HepG2 (cell line): Measurements from ENCODE around the gene ZNF547. TPM values are rescaled to one million over a fixed set of nuclear protein-coding genes. Genes with fewer than 3 reads are reported as not detected.

Experiments
- DPF2 ChIP-seq: sonication (generic); formaldehyde crosslinking; IDR thresholded peaks from 2 replicates; pipeline ENCODE4 v1.4.0; 2020; ENCODE audit warnings: mild to moderate bottlenecking, low read depth, missing genetic modification reagents, borderline replicate concordance
- HIVEP1 ChIP-seq: sonication (generic); formaldehyde crosslinking; IDR thresholded peaks from 2 replicates; pipeline ENCODE4 v1.4.0; 2020; ENCODE audit warnings: mild to moderate bottlenecking, missing genetic modification reagents
- HMG20A ChIP-seq: IDR thresholded peaks from 2 replicates; pipeline ENCODE4 v1.6.1; 2016; ENCODE audit warnings: borderline replicate concordance
- KDM1A ChIP-seq: IDR thresholded peaks from 2 replicates; pipeline ENCODE4 v1.6.1; 2016; ENCODE audit warnings: missing compliant biosample characterization
- NFKB2 ChIP-seq: sonication (generic); formaldehyde crosslinking; IDR thresholded peaks from 2 replicates; pipeline ENCODE4 v1.4.0; 2020; ENCODE audit warnings: missing genetic modification reagents, borderline replicate concordance
- REXO4 ChIP-seq: sonication (generic); formaldehyde crosslinking; IDR thresholded peaks from 2 replicates; pipeline ENCODE4 v1.8.0; 2022; ENCODE audit warnings: missing genetic modification reagents, mild to moderate bottlenecking, borderline replicate concordance
- SIX4 ChIP-seq: sonication (generic); formaldehyde crosslinking; IDR thresholded peaks from 2 replicates; pipeline ENCODE4 v1.4.0; 2020; ENCODE audit warnings: missing genetic modification reagents
- SOX6 ChIP-seq, 2 experiments: fragments of 450-650 bp in 1 of 2; sonication (generic) in 1 of 2; formaldehyde crosslinking in 1 of 2; IDR thresholded peaks; 2 replicates each; pipeline versions ENCODE4 v1.4.0 to v1.6.1; 2017 to 2020; ENCODE audit warnings: antibody characterized with exemption in 1 of 2, mild to moderate bottlenecking in 1 of 2, missing genetic modification reagents in 1 of 2
- SP140L ChIP-seq: sonication (generic); formaldehyde crosslinking; IDR thresholded peaks from 2 replicates; pipeline ENCODE4 v1.4.0; 2020; ENCODE audit warnings: missing genetic modification reagents, borderline replicate concordance
- ZFAT ChIP-seq: sonication (generic); formaldehyde crosslinking; conservative IDR thresholded peaks from 2 replicates; pipeline ENCODE4 v1.8.1; 2023; ENCODE audit warnings: missing genetic modification reagents, inconsistent platforms
- ZFP41 ChIP-seq: sonication (generic); formaldehyde crosslinking; IDR thresholded peaks from 2 replicates; pipeline ENCODE4 v1.4.0; 2020; ENCODE audit warnings: mild to moderate bottlenecking, missing genetic modification reagents, borderline replicate concordance
- ZNF207 ChIP-seq: fragments of 450-650 bp; IDR thresholded peaks from 2 replicates; pipeline ENCODE4 v1.6.1; 2016; ENCODE audit warnings: antibody characterized with exemption, borderline replicate concordance
- ZNF282 ChIP-seq: fragments of 450-650 bp; IDR thresholded peaks from 2 replicates; pipeline ENCODE4 v1.6.1; 2018; ENCODE audit not compliant: partially characterized antibody
- ZNF451 ChIP-seq: sonication (generic); formaldehyde crosslinking; IDR thresholded peaks from 2 replicates; pipeline ENCODE4 v1.5.0; 2020; ENCODE audit warnings: mild to moderate bottlenecking, missing genetic modification reagents
- ZNF616 ChIP-seq: sonication (generic); formaldehyde crosslinking; IDR thresholded peaks from 2 replicates; pipeline ENCODE4 v1.5.0; 2020; ENCODE audit warnings: low read depth, mild to moderate bottlenecking, missing genetic modification reagents
- ZNF775 ChIP-seq: sonication (generic); formaldehyde crosslinking; IDR thresholded peaks from 2 replicates; pipeline ENCODE4 v1.4.0; 2020; ENCODE audit warnings: missing genetic modification reagents, mild to moderate bottlenecking, moderate library complexity, borderline replicate concordance
- polyA plus RNA-seq, 8 experiments: library from polyadenylated mRNA; depleted of rRNA in 3 of 8; stranded (reverse) in 7 of 8; unstranded in 1 of 8; fragments of >200 nt; fragmentation: Illumina TruSeq in 4 of 8; extraction: Trizol in 4 of 8; gene quantifications; 2 replicates each; pipeline versions ENCODE4 v1.2.1 to v1.2.3, GENCODE V29; 2011 to 2016; ENCODE audit warnings: low read depth in 4 of 8, missing spikeins in 1 of 8, mixed read lengths in 1 of 8; ENCODE audit not compliant: insufficient read depth in 1 of 8
- total RNA-seq, 5 experiments: library from RNA; depleted of rRNA; stranded (reverse); fragments of >200 nt; fragmentation: Illumina TruSeq; extraction: Trizol; gene quantifications; 2 replicates each; pipeline ENCODE4 v1.2.3, GENCODE V29; 2016; ENCODE audit warnings: low read depth in 1 of 5
- TF ChIP-seq, protein P1 (sequence below): sonication (generic); formaldehyde crosslinking; IDR thresholded peaks from 2 replicates; pipeline ENCODE4 v1.9.0; 2021; ENCODE audit warnings: missing genetic modification reagents, borderline replicate concordance
- TF ChIP-seq, protein P2 (sequence below): sonication (generic); formaldehyde crosslinking; IDR thresholded peaks from 2 replicates; pipeline ENCODE4 v1.4.0; 2020; ENCODE audit warnings: mild to moderate bottlenecking, missing genetic modification reagents, borderline replicate concordance
- TF ChIP-seq, protein P3 (sequence below): sonication (generic); formaldehyde crosslinking; IDR thresholded peaks from one replicate; pipeline ENCODE4 v1.5.1; 2020; ENCODE audit warnings: mild to moderate bottlenecking, missing genetic modification reagents; ENCODE audit errors: not compliant biosample characterization

ZNF547 gene
- total and polyA plus RNA-seq, 2 of the 13 experiments (the other 11 are each of a cell fraction or from before 2014, with no cell fraction given), result 2.0 to 2.6 TPM

DNA sequence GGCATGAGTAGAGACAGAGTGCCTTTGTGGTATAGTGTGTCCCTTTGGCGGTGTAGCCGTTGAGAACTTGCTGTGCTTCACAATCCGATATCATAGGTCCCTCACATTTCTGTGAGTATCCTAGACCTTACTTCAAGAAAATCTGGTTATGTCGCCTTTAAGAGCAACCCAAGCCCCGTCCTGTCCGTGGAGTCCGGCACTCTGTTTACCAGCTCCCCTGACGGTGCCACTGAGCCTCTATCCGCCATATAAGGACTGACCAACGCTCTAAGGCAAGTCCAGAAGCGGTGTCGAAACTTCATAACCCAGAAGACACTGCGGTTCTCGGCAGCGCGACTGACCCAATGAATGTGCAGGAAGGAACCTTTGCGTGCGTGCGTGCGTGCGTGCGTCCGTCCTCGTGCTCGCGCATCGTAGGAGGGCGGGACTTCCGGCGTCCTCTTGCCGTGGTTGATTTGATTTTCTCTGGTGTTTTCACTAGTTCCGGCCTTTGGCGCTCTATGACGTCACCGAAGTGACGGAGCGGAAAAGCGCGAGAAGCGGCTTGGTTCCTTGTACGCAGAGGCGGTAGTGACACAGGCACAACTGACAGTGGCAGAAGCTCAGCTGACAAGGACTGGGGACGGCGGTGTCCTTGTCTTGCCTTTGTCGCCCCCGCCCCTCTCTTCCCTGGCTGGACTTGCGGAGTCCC, at the start of gene ZNF547, which contains the start of gene TRAPPC2B (continued):
- TF ChIP-seq, protein P1, sequence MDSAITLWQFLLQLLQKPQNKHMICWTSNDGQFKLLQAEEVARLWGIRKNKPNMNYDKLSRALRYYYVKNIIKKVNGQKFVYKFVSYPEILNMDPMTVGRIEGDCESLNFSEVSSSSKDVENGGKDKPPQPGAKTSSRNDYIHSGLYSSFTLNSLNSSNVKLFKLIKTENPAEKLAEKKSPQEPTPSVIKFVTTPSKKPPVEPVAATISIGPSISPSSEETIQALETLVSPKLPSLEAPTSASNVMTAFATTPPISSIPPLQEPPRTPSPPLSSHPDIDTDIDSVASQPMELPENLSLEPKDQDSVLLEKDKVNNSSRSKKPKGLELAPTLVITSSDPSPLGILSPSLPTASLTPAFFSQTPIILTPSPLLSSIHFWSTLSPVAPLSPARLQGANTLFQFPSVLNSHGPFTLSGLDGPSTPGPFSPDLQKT (CRISPR knock-in tag), result no peak
- TF ChIP-seq SIX4 (CRISPR knock-in tag), result no peak
- no peak for TF ChIP-seq SOX6 (IDR thresholded peaks at IDR 0.05)
- no peak; the same call in none of the 2 replicates for TF ChIP-seq SOX6 (CRISPR knock-in tag; IDR thresholded peaks at IDR 0.05)
- no peak for TF ChIP-seq DPF2 (CRISPR knock-in tag)
- TF ChIP-seq HMG20A, result no peak
- no peak for TF ChIP-seq HIVEP1 (CRISPR knock-in tag)
- TF ChIP-seq ZFP41 (CRISPR knock-in tag), result no peak
- no peak; the same call in 1 of the 2 replicates for TF ChIP-seq NFKB2 (CRISPR knock-in tag)
- TF ChIP-seq, protein P2, sequence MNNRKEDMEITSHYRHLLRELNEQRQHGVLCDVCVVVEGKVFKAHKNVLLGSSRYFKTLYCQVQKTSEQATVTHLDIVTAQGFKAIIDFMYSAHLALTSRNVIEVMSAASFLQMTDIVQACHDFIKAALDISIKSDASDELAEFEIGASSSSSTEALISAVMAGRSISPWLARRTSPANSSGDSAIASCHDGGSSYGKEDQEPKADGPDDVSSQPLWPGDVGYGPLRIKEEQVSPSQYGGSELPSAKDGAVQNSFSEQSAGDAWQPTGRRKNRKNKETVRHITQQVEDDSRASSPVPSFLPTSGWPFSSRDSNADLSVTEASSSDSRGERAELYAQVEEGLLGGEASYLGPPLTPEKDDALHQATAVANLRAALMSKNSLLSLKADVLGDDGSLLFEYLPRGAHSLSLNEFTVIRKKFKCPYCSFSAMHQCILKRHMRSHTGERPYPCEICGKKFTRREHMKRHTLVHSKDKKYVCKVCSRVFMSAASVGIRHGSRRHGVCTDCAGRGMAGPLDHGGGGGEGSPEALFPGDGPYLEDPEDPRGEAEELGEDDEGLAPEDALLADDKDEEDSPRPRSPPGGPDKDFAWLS (CRISPR knock-in tag), result no peak
- TF ChIP-seq, protein P3, sequence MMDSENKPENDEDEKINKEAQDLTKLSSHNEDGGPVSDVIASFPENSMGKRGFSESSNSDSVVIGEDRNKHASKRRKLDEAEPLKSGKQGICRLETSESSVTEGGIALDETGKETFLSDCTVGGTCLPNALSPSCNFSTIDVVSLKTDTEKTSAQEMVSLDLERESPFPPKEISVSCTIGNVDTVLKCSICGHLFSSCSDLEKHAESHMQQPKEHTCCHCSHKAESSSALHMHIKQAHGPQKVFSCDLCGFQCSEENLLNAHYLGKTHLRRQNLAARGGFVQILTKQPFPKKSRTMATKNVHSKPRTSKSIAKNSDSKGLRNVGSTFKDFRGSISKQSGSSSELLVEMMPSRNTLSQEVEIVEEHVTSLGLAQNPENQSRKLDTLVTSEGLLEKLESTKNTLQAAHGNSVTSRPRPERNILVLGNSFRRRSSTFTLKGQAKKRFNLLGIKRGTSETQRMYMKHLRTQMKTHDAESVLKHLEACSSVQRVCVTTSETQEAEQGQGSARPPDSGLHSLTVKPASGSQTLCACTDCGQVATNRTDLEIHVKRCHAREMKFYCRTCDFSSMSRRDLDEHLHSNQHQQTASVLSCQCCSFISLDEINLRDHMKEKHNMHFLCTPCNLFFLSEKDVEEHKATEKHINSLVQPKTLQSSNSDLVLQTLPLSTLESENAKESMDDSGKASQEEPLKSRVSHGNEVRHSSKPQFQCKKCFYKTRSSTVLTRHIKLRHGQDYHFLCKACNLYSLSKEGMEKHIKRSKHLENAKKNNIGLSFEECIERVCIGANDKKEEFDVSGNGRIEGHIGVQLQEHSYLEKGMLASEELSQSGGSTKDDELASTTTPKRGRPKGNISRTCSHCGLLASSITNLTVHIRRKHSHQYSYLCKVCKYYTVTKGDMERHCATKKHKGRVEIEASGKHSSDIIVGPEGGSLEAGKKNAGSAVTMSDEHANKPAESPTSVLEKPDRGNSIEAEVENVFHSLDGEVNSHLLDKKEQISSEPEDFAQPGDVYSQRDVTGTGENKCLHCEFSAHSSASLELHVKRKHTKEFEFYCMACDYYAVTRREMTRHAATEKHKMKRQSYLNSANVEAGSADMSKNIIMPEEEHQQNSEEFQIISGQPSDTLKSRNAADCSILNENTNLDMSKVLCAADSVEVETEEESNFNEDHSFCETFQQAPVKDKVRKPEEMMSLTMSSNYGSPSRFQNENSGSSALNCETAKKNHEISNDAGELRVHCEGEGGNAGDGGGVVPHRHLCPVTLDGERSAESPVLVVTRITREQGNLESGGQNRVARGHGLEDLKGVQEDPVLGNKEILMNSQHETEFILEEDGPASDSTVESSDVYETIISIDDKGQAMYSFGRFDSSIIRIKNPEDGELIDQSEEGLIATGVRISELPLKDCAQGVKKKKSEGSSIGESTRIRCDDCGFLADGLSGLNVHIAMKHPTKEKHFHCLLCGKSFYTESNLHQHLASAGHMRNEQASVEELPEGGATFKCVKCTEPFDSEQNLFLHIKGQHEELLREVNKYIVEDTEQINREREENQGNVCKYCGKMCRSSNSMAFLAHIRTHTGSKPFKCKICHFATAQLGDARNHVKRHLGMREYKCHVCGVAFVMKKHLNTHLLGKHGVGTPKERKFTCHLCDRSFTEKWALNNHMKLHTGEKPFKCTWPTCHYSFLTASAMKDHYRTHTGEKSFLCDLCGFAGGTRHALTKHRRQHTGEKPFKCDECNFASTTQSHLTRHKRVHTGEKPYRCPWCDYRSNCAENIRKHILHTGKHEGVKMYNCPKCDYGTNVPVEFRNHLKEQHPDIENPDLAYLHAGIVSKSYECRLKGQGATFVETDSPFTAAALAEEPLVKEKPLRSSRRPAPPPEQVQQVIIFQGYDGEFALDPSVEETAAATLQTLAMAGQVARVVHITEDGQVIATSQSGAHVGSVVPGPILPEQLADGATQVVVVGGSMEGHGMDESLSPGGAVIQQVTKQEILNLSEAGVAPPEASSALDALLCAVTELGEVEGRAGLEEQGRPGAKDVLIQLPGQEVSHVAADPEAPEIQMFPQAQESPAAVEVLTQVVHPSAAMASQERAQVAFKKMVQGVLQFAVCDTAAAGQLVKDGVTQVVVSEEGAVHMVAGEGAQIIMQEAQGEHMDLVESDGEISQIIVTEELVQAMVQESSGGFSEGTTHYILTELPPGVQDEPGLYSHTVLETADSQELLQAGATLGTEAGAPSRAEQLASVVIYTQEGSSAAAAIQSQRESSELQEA (CRISPR knock-in tag), result no peak
- 0 out of 2 replicates have a peak, but pooled peaks have one; percentile 3 for TF ChIP-seq ZNF451 (CRISPR knock-in tag)
- TF ChIP-seq SP140L, result no peak
- TF ChIP-seq ZFAT (CRISPR knock-in tag), result no peak
- TF ChIP-seq KDM1A (CRISPR knock-in tag), result no peak
- no peak for TF ChIP-seq REXO4 (CRISPR knock-in tag)
- TF ChIP-seq ZNF282, result no peak
- TF ChIP-seq ZNF207, result no peak
- TF ChIP-seq ZNF616 (CRISPR knock-in tag), result no peak
- no peak for TF ChIP-seq ZNF775 (CRISPR knock-in tag)
